IMR-90 (cell line): Measurements from ENCODE around the gene OR56B1. TPM values are rescaled to one million over a fixed set of nuclear protein-coding genes. Genes with fewer than 3 reads are reported as not detected.
A peak's percentile ranks its signal among the peaks of the same experiment; 100 is the strongest.

Experiments
- ATAC-seq: fragments of 200-7000 bp; cut with Tn5 transposase; 2 replicates; pipeline ENCODE4 v1.9.1; 2020; ENCODE audit warnings: low read depth, mild to moderate bottlenecking, moderate library complexity
- BruUV-seq: library from RNA; stranded (reverse); fragments of 400-500 nt; replicated peaks from 2 replicates; lab custom pipeline; 2021; lab: Mats Ljungman, UMichigan
- CTCF ChIA-PET: fragments of 300-600 bp; formaldehyde crosslinking; extraction: SDS; loops from one replicate; lab custom pipeline; 2021; ENCODE audit warnings: antibody characterized with exemption; lab: Yijun Ruan, JAX
- POLR2A ChIA-PET: fragments of 300-600 bp; sonication (Branson Sonifier 250); formaldehyde crosslinking; loops from one replicate; lab custom pipeline; 2022; ENCODE audit warnings: antibody characterized with exemption; ENCODE audit not compliant: unreplicated experiment; lab: Charles Lee
- DNase-seq: peaks from one replicate; pipeline ENCODE4 v3.0.0; 2013
- H2AFZ ChIP-seq: replicated peaks from 2 replicates; pipeline ENCODE3; 2013; ENCODE audit warnings: low read length, mild to moderate bottlenecking; ENCODE audit not compliant: poor library complexity
- H2AK5ac ChIP-seq: 2 replicates; pipeline ENCODE4 v1.6.1; 2013; ENCODE audit warnings: low read depth, low read length, inconsistent platforms
- H2AK9ac ChIP-seq: replicated peaks from 2 replicates; pipeline ENCODE3; 2013; ENCODE audit warnings: mild to moderate bottlenecking, low read depth, low read length, moderate library complexity; ENCODE audit not compliant: poor library complexity
- H2BK120ac ChIP-seq: 2 replicates; pipeline ENCODE4 v1.6.1; 2013; ENCODE audit warnings: low read depth, low read length, inconsistent platforms
- H2BK15ac ChIP-seq: 3 replicates; pipeline ENCODE4 v1.6.1; 2013; ENCODE audit warnings: low read depth, low read length, inconsistent platforms
- H2BK20ac ChIP-seq: 2 replicates; pipeline ENCODE4 v1.6.1; 2013; ENCODE audit warnings: low read depth, mild to moderate bottlenecking, inconsistent platforms, low read length, moderate library complexity
- H2BK5ac ChIP-seq: 2 replicates; pipeline ENCODE4 v1.6.1; 2013; ENCODE audit warnings: mild to moderate bottlenecking, low read depth, low read length, inconsistent platforms; ENCODE audit not compliant: poor library complexity, severe bottlenecking
- H3K14ac ChIP-seq: replicated peaks from 2 replicates; pipeline ENCODE4 v1.6.1; 2013; ENCODE audit warnings: low read depth, low read length, inconsistent platforms
- H3K18ac ChIP-seq: 2 replicates; pipeline ENCODE4 v1.6.1; 2013; ENCODE audit warnings: low read depth, low read length, control low read depth
- H3K23ac ChIP-seq: 2 replicates; pipeline ENCODE4 v1.6.1; 2013; ENCODE audit warnings: low read depth, low read length, inconsistent platforms
- H3K27ac ChIP-seq: 2 replicates; pipeline ENCODE4 v1.5.1; 2013; ENCODE audit warnings: mild to moderate bottlenecking, control low read depth, low read length; ENCODE audit not compliant: insufficient read depth
- H3K27me3 ChIP-seq: 2 replicates; pipeline ENCODE4 v1.6.1; 2013; ENCODE audit warnings: low read length; ENCODE audit not compliant: control insufficient read depth, insufficient read depth
- H3K36me3 ChIP-seq: 2 replicates; pipeline ENCODE4 v1.6.1; 2013; ENCODE audit warnings: low read length, mixed read lengths; ENCODE audit not compliant: control insufficient read depth, insufficient read depth
- H3K4ac ChIP-seq: 2 replicates; pipeline ENCODE4 v1.6.1; 2013; ENCODE audit warnings: low read depth, low read length, inconsistent platforms
- H3K4me1 ChIP-seq: 2 replicates; pipeline ENCODE4 v1.6.1; 2013; ENCODE audit warnings: low read length, mixed read lengths; ENCODE audit not compliant: control insufficient read depth, insufficient read depth
- H3K4me2 ChIP-seq: 2 replicates; pipeline ENCODE4 v1.6.1; 2013; ENCODE audit warnings: low read depth, mild to moderate bottlenecking, control low read depth, low read length, moderate library complexity
- H3K4me3 ChIP-seq: 2 replicates; pipeline ENCODE4 v1.5.1; 2013; ENCODE audit warnings: low read depth, mild to moderate bottlenecking, control low read depth, low read length, moderate library complexity; ENCODE audit not compliant: insufficient read depth
- H3K56ac ChIP-seq: 2 replicates; pipeline ENCODE4 v1.6.1; 2013; ENCODE audit warnings: low read length, inconsistent platforms; ENCODE audit not compliant: insufficient read depth; ENCODE audit errors: extremely low read depth
- H3K79me1 ChIP-seq, 2 experiments: 2 replicates each; pipeline ENCODE4 v1.6.1; 2013; ENCODE audit warnings: low read length in 2 of 2, inconsistent platforms in 1 of 2, low read depth in 1 of 2
- H3K9ac ChIP-seq: 2 replicates; pipeline ENCODE4 v1.6.1; 2013; ENCODE audit warnings: low read depth, low read length, control low read depth
- H3K9me1 ChIP-seq: 2 replicates; pipeline ENCODE4 v1.6.1; 2013; ENCODE audit warnings: low read length, inconsistent platforms; ENCODE audit not compliant: insufficient read depth
- H3K9me3 ChIP-seq: 2 replicates; pipeline ENCODE4 v1.6.1; 2013; ENCODE audit warnings: low read length; ENCODE audit not compliant: control insufficient read depth, insufficient read depth
- H4K20me1 ChIP-seq: 2 replicates; pipeline ENCODE4 v1.6.1; 2013; ENCODE audit warnings: low read length, inconsistent platforms; ENCODE audit not compliant: insufficient read depth
- H4K5ac ChIP-seq: 2 replicates; pipeline ENCODE4 v1.6.1; 2013; ENCODE audit warnings: mild to moderate bottlenecking, low read depth, low read length, control low read depth
- H4K8ac ChIP-seq, 2 experiments: 2 replicates each; pipeline ENCODE4 v1.6.1; 2013; ENCODE audit warnings: low read depth in 2 of 2, low read length in 2 of 2, control low read depth in 1 of 2, inconsistent platforms in 1 of 2
- H4K91ac ChIP-seq: 2 replicates; pipeline ENCODE4 v1.6.1; 2013; ENCODE audit warnings: low read depth, low read length, inconsistent platforms; ENCODE audit not compliant: insufficient read depth
- BHLHE40 ChIP-seq: fragments of 150-350 bp; IDR thresholded peaks from 2 replicates; pipeline ENCODE4 v1.6.1; 2016; ENCODE audit warnings: mild to moderate bottlenecking, low read depth, low read length
- CEBPB ChIP-seq: IDR thresholded peaks from 2 replicates; pipeline ENCODE4 v1.6.1; 2012; ENCODE audit warnings: low read depth, low read length, improper control_type of control experiment
- CHD1 ChIP-seq: IDR thresholded peaks from 2 replicates; pipeline ENCODE4 v1.6.1; 2012; ENCODE audit warnings: low read depth, low read length, improper control_type of control experiment
- FOS ChIP-seq: fragments of 150-350 bp; IDR thresholded peaks from 2 replicates; pipeline ENCODE4 v1.6.1; 2016; ENCODE audit warnings: low read depth, low read length
- MAFK ChIP-seq: IDR thresholded peaks from 2 replicates; pipeline ENCODE4 v1.6.1; 2012; ENCODE audit warnings: low read depth, low read length, improper control_type of control experiment
- MAZ ChIP-seq: IDR thresholded peaks from 2 replicates; pipeline ENCODE4 v1.6.1; 2012; ENCODE audit warnings: low read depth, mild to moderate bottlenecking, low read length, improper control_type of control experiment, moderate library complexity, borderline replicate concordance
- MXI1 ChIP-seq: IDR thresholded peaks from 2 replicates; pipeline ENCODE4 v1.6.1; 2012; ENCODE audit warnings: low read depth, mild to moderate bottlenecking, low read length, moderate library complexity, borderline replicate concordance
- NFE2L2 ChIP-seq: fragments of 150-350 bp; IDR thresholded peaks from 2 replicates; pipeline ENCODE4 v1.6.1; 2016; ENCODE audit warnings: low read depth, mild to moderate bottlenecking, low read length
- POLR2A ChIP-seq: IDR thresholded peaks from 2 replicates; pipeline ENCODE4 v1.6.1; 2012; ENCODE audit warnings: mild to moderate bottlenecking, low read depth, low read length
- RAD21 ChIP-seq: IDR thresholded peaks from 2 replicates; pipeline ENCODE4 v1.6.1; 2012; ENCODE audit warnings: low read length, improper control_type of control experiment
- RCOR1 ChIP-seq: IDR thresholded peaks from 2 replicates; pipeline ENCODE4 v1.6.1; 2012; ENCODE audit warnings: mild to moderate bottlenecking, low read length, improper control_type of control experiment; ENCODE audit not compliant: insufficient replicate concordance
- RFX5 ChIP-seq: IDR thresholded peaks from 2 replicates; pipeline ENCODE4 v1.8.0; 2012; ENCODE audit warnings: low read depth, mild to moderate bottlenecking, low read length, moderate library complexity
- SMC3 ChIP-seq: fragments of 150-350 bp; IDR thresholded peaks from 2 replicates; pipeline ENCODE4 v1.6.1; 2016; ENCODE audit warnings: low read depth, mild to moderate bottlenecking, antibody characterized with exemption, low read length, moderate library complexity
- whole genome bisulfite sequencing, 2 experiments: methylation state at CpG; one replicate each; pipeline versions ENCODE4 v1.1.5 to v1.1.7; 2013; ENCODE audit warnings: missing lambda C conversion rate in 2 of 2; ENCODE audit not compliant: insufficient read length in 1 of 2; ENCODE audit errors: extremely low coverage in 2 of 2; 5-methylcytosine and 5-hydroxymethylcytosine counted together
- dilution Hi-C: fragments of 300-500 bp; cut with HindIII; formaldehyde crosslinking; loops from one replicate; pipeline ENCODE4 v1.14.3; 2018; ENCODE audit warnings: low sequenced_read_pairs; ENCODE audit not compliant: unreplicated experiment
- in situ Hi-C: fragments of 300-500 bp; cut with MboI; formaldehyde crosslinking; loops from 3 replicates; pipeline ENCODE4 v1.14.3; 2019; ENCODE audit warnings: low sequenced_read_pairs, inconsistent platforms, mixed read lengths
- intact Hi-C: fragments of 100-400 bp; cut with micrococcal nuclease; formaldehyde crosslinking; loops from 2 replicates; pipeline ENCODE4 v1.10.0; 2022
- polyA plus RNA-seq, 3 experiments: library from polyadenylated mRNA; depleted of rRNA; stranded (reverse); fragments of >200 nt; gene quantifications; 2 replicates each; pipeline ENCODE4 v1.2.3, GENCODE V29; 2012; ENCODE audit warnings: low replicate concordance in 1 of 3
- total RNA-seq: library from RNA; depleted of rRNA; stranded (reverse); fragments of >200 nt; gene quantifications from 2 replicates; pipeline ENCODE4 v1.2.3, GENCODE V29; 2012
- TF ChIP-seq, protein P1 (sequence below): fragments of 150-350 bp; IDR thresholded peaks from 2 replicates; pipeline ENCODE4 v1.6.1; 2017; ENCODE audit warnings: mild to moderate bottlenecking, antibody characterized with exemption, low read length, low read depth
- TF ChIP-seq, protein P2 (sequence below): fragments of 150-350 bp; IDR thresholded peaks from 2 replicates; pipeline ENCODE4 v1.6.1; 2016; ENCODE audit warnings: low read depth, mild to moderate bottlenecking, low read length, moderate library complexity, borderline replicate concordance
- TF ChIP-seq, protein P3 (sequence below): conservative IDR thresholded peaks from 2 replicates; pipeline ENCODE4 v1.5.1; 2012; ENCODE audit warnings: mild to moderate bottlenecking, low read depth, low read length, improper control_type of control experiment

OR56B1 gene
- total and polyA plus RNA-seq, 2 of the 4 experiments (the other 2 are of a cell fraction) = not detected

DNA sequence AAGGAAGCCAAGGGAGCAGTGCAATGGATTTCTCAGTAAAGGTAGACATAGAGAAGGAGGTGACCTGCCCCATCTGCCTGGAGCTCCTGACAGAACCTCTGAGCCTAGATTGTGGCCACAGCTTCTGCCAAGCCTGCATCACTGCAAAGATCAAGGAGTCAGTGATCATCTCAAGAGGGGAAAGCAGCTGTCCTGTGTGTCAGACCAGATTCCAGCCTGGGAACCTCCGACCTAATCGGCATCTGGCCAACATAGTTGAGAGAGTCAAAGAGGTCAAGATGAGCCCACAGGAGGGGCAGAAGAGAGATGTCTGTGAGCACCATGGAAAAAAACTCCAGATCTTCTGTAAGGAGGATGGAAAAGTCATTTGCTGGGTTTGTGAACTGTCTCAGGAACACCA lies 40.0 kb upstream of the OR56B1 start:
- Histone ChIP-seq H3K27me3 (no peaks in the 10 kb centered on the region), H2BK5ac (no peak overlapping the region), H3K79me1 (peaks cover 6 to 10% of the 10 kb centered on the region in 2 experiments), H3K4me3 (no peak overlapping the region), H2BK20ac (no peak overlapping the region), H3K36me3 (peaks cover 22% of the 10 kb centered on the region), H3K27ac (no peak overlapping the region), H3K4ac (no peak overlapping the region), H4K20me1 (no peaks in the 10 kb centered on the region), H3K14ac (no peak overlapping the region), H2AK9ac (no peak overlapping the region), H2AK5ac (no peak overlapping the region), H2AFZ (no peak overlapping the region), H2BK15ac (no peak overlapping the region), H3K9me3 (no peaks in the 10 kb centered on the region), H4K8ac (no peak overlapping the region), H4K5ac (no peak overlapping the region), H3K9ac (no peak overlapping the region), H4K91ac (no peak overlapping the region), H3K23ac (no peak overlapping the region; the same call in 1 of the 2 replicates), H3K56ac (no peak overlapping the region), H3K18ac (no peak overlapping the region), H2BK120ac (no peak overlapping the region), H3K4me2 (no peak overlapping the region), H3K9me1 (peaks cover 4% of the 10 kb centered on the region), H3K4me1 (peaks cover 2% of the 10 kb centered on the region; the same call in 1 of the 2 replicates)
- no peak for TF ChIP-seq MAFK
- no peak for TF ChIP-seq CHD1
- TF ChIP-seq RCOR1 = no peak
- no peak for TF ChIP-seq SMC3
- TF ChIP-seq, protein P1, sequence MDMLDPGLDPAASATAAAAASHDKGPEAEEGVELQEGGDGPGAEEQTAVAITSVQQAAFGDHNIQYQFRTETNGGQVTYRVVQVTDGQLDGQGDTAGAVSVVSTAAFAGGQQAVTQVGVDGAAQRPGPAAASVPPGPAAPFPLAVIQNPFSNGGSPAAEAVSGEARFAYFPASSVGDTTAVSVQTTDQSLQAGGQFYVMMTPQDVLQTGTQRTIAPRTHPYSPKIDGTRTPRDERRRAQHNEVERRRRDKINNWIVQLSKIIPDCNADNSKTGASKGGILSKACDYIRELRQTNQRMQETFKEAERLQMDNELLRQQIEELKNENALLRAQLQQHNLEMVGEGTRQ = no peak
- no peak for TF ChIP-seq NFE2L2
- no peak for TF ChIP-seq CEBPB
- TF ChIP-seq RAD21 = no peak
- TF ChIP-seq, protein P2, sequence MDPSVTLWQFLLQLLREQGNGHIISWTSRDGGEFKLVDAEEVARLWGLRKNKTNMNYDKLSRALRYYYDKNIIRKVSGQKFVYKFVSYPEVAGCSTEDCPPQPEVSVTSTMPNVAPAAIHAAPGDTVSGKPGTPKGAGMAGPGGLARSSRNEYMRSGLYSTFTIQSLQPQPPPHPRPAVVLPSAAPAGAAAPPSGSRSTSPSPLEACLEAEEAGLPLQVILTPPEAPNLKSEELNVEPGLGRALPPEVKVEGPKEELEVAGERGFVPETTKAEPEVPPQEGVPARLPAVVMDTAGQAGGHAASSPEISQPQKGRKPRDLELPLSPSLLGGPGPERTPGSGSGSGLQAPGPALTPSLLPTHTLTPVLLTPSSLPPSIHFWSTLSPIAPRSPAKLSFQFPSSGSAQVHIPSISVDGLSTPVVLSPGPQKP = no peak
- TF ChIP-seq POLR2A = no peak
- TF ChIP-seq, protein P3, sequence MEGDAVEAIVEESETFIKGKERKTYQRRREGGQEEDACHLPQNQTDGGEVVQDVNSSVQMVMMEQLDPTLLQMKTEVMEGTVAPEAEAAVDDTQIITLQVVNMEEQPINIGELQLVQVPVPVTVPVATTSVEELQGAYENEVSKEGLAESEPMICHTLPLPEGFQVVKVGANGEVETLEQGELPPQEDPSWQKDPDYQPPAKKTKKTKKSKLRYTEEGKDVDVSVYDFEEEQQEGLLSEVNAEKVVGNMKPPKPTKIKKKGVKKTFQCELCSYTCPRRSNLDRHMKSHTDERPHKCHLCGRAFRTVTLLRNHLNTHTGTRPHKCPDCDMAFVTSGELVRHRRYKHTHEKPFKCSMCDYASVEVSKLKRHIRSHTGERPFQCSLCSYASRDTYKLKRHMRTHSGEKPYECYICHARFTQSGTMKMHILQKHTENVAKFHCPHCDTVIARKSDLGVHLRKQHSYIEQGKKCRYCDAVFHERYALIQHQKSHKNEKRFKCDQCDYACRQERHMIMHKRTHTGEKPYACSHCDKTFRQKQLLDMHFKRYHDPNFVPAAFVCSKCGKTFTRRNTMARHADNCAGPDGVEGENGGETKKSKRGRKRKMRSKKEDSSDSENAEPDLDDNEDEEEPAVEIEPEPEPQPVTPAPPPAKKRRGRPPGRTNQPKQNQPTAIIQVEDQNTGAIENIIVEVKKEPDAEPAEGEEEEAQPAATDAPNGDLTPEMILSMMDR = no peak
- no peak for TF ChIP-seq FOS
- TF ChIP-seq BHLHE40 = no peak
- TF ChIP-seq RFX5 = no peak
- no peak for TF ChIP-seq MXI1
- TF ChIP-seq MAZ = no peak
- ATAC-seq (peak; percentile 54), DNase-seq (peak; percentile 7)
- no TSS peak for BruUV-seq
- CTCF ChIA-PET = no interaction called here
- dilution Hi-C loops = no loop called here
- intact Hi-C loops = no loop called here
- 45% methylated on average over 2 of the region's 2 CpGs; no CpG with 5 or more reads in 1 of the 2 experiments for WGBS, 2 experiments
- in situ Hi-C loops = loop anchor here (25.0 kb wide), 1 partner anchor 666 kb away; no protein-coding TSS in a partner anchor
- POLR2A ChIA-PET = no interaction called here
